ENCODE results near the gene ATG4D. TPM values are rescaled to one million over a fixed set of nuclear protein-coding genes. Genes with fewer than 3 reads are reported as not detected.

Gene ATG4D
- total and polyA plus RNA-seq, 2 of the 4 experiments (the other 2 are of a cell fraction), result 8.2 to 21.8 TPM

DNA sequence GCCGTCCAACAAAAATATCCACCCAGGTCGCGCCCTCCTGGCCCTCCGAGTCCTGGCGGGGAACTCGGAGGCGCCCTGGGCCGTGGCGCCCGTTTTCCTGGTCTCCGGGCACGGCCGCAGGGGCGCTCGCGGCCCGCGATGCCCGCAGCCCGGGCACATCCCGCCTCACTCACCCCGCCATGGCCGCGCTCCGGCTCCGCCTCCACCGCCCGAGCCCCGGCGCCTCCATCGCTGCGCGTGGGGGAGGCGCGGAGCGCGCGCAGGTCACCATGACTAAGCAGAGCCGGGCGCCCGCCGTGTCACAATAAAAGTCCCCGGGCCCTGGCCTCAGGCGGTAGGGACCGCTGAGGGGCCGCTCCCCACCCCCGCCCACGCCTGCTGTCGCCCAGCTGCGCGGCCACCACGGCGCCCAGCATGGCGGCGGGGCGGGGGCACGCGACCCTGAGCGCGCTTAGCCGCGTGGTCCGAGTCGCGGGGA lies 41.1 kb upstream of the ATG4D start:
- Histone ChIP-seq H3K27me3 (ENCODE audit: control insufficient read depth, insufficient read depth, low read length) (no peaks in the 10 kb centered on the region), H3K4ac (ENCODE audit: low read depth, low read length) (peak overlapping the region; percentile 95)
- peak; percentile 57 for TF ChIP-seq FOS (IDR thresholded peaks at IDR 0.05; ENCODE audit: low read depth, low read length)
- 0 out of 2 replicates have a peak, but pooled peaks have one; percentile 3 for TF ChIP-seq RAD21 (IDR thresholded peaks at IDR 0.05; ENCODE audit: low read length)
- no peak for TF ChIP-seq RCOR1 (IDR thresholded peaks at IDR 0.05; ENCODE audit: insufficient replicate concordance, low read length)
- TF ChIP-seq RFX5 (IDR thresholded peaks at IDR 0.05; ENCODE audit: low read depth, low read length), result no peak
- peak; percentile 99 for TF ChIP-seq NFE2L2 (IDR thresholded peaks at IDR 0.05; ENCODE audit: low read depth, low read length)
- no peak for TF ChIP-seq ELK1 (IDR thresholded peaks at IDR 0.05; ENCODE audit: borderline replicate concordance, low read depth, low read length)
- peak; percentile 46; the same call in 1 of the 2 replicates for TF ChIP-seq MXI1 (IDR thresholded peaks at IDR 0.05; ENCODE audit: borderline replicate concordance, low read depth, low read length)
- no peak for TF ChIP-seq BHLHE40 (IDR thresholded peaks at IDR 0.05; ENCODE audit: low read depth, low read length)
- no peak for TF ChIP-seq USF2 (IDR thresholded peaks at IDR 0.05; ENCODE audit: low read depth, low read length)
- TF ChIP-seq POLR2A (IDR thresholded peaks at IDR 0.05; ENCODE audit: low read depth, low read length), result peak; percentile 95
- TF ChIP-seq MAFK (IDR thresholded peaks at IDR 0.05; ENCODE audit: low read depth, low read length), result peak; percentile 69
- TF ChIP-seq CEBPB (IDR thresholded peaks at IDR 0.05; ENCODE audit: low read depth, low read length), result no peak
- TF ChIP-seq CHD1 (IDR thresholded peaks at IDR 0.05; ENCODE audit: low read depth, low read length), result peak; percentile 86; the same call in 1 of the 2 replicates
- peak; percentile 81; the same call in 1 of the 2 replicates for TF ChIP-seq MAZ (IDR thresholded peaks at IDR 0.05; ENCODE audit: borderline replicate concordance, low read depth, low read length)
- TF ChIP-seq SMC3 (IDR thresholded peaks at IDR 0.05; ENCODE audit: low read depth, low read length), result no peak

More for the DNA sequence above, 41.1 kb upstream of the ATG4D start:
- Histone ChIP-seq H4K8ac (ENCODE audit: low read depth in 2 of 2, low read length in 2 of 2) (peak overlapping the region; percentile 77 to 97), H3K14ac (replicated peaks; ENCODE audit: low read depth, low read length) (peak overlapping the region; percentile 98), H3K9me3 (ENCODE audit: control insufficient read depth, insufficient read depth, low read length) (no peaks in the 10 kb centered on the region), H3K23ac (ENCODE audit: low read depth, low read length) (peak overlapping the region; percentile 95; the same call in 1 of the 2 replicates), H2BK120ac (ENCODE audit: low read depth, low read length) (peak overlapping the region; percentile 71), H2AK9ac (replicated peaks; ENCODE audit: low read depth, low read length, poor library complexity) (peak overlapping the region; percentile 97), H3K4me3 (ENCODE audit: insufficient read depth, low read depth, low read length) (peak overlapping the region; percentile 77), H4K5ac (ENCODE audit: low read depth, low read length) (peak overlapping the region; percentile 96), H2AFZ (replicated peaks; ENCODE audit: low read length, poor library complexity) (peak overlapping the region; percentile 86), H3K36me3 (ENCODE audit: control insufficient read depth, insufficient read depth, low read length) (peaks cover 15% of the 10 kb centered on the region), H4K91ac (ENCODE audit: insufficient read depth, low read depth, low read length) (peak overlapping the region; percentile 97), H3K56ac (ENCODE audit: extremely low read depth, insufficient read depth, low read length) (peak overlapping the region; percentile 87), H3K79me1 (ENCODE audit: low read depth in 1 of 2, low read length in 2 of 2) (peaks cover 19 to 40% of the 10 kb centered on the region in 2 experiments), H3K18ac (ENCODE audit: low read depth, low read length) (peak overlapping the region; percentile 91; the same call in 1 of the 2 replicates), H2BK15ac (ENCODE audit: low read depth, low read length) (peak overlapping the region; percentile 45; the same call in 1 of the 3 replicates), H4K20me1 (ENCODE audit: insufficient read depth, low read length) (peaks cover 7% of the 10 kb centered on the region), H3K9me1 (ENCODE audit: insufficient read depth, low read length) (peaks cover 13% of the 10 kb centered on the region), H3K4me2 (ENCODE audit: low read depth, low read length) (peak overlapping the region; percentile 91), H3K27ac (ENCODE audit: insufficient read depth, low read length) (peak overlapping the region; percentile 97), H2AK5ac (ENCODE audit: low read depth, low read length) (peak overlapping the region; percentile 100), H3K4me1 (ENCODE audit: control insufficient read depth, insufficient read depth, low read length) (peaks cover 3% of the 10 kb centered on the region; the same call in 1 of the 2 replicates), H2BK5ac (ENCODE audit: low read depth, low read length, poor library complexity, severe bottlenecking) (peak overlapping the region; percentile 94), H2BK20ac (ENCODE audit: low read depth, low read length) (no peak overlapping the region), H3K9ac (ENCODE audit: low read depth, low read length) (peak overlapping the region; percentile 96)
- in situ Hi-C loops (cut with MboI; ENCODE audit: low sequenced_read_pairs) (no loop called here), intact Hi-C loops (cut with micrococcal nuclease) (loop anchor here (2.0 kb wide), 1 partner anchor 64 kb away; the partner anchor contains the start of gene KRI1), dilution Hi-C loops (cut with HindIII; ENCODE audit: low sequenced_read_pairs, unreplicated experiment) (no loop called here)
- WGBS, 2 experiments (ENCODE audit: extremely low coverage in 2 of 2, insufficient read length in 1 of 2), result 0% methylated on average over 19 of the region's 65 CpGs; no CpG with 5 or more reads in 1 of the 2 experiments
- CTCF ChIA-PET, result no interaction called here
- peak; percentile 85 for DNase-seq
- peak; percentile 96 for ATAC-seq (ENCODE audit: low read depth)
- POLR2A ChIA-PET (ENCODE audit: unreplicated experiment), result no interaction called here
- BruUV-seq (replicated peaks), result no TSS peak
